GM18520 (cell line): ENCODE data around the gene MTIF3.

Experiments used
- ATAC-seq: cut with Tn5 transposase; IDR thresholded peaks from one replicate; pipeline ENCODE4 v1.9.1; 2021; ENCODE audit not compliant: unreplicated experiment

MTIF3 gene

GRCh38 chr13:27449936-27450828 is at the start of gene MTIF3:
TSS of gene MTIF3 (minus strand) at chr13:27450564. CDS start at chr13:27440448, 10,116 bp downstream.
- peak; percentile 73 for ATAC-seq

- ATAC-seq: no peak
These were observed 47.3 kb upstream of the MTIF3 start for GRCh38 chr13:27497563-27498230.

- no peak for ATAC-seq
These were observed 46.3 kb upstream of the MTIF3 start for GRCh38 chr13:27496536-27497273.

- ATAC-seq: no peak
These were observed 45.6 kb upstream of the MTIF3 start for GRCh38 chr13:27496006-27496405.

- ATAC-seq: no peak
These were observed 45.2 kb upstream of the MTIF3 start for GRCh38 chr13:27495551-27495950.

GRCh38 chr13:27493981-27494380 is 43.6 kb upstream of the MTIF3 start:
- ATAC-seq: no peak

GRCh38 chr13:27489456-27489855 is 39.1 kb upstream of the MTIF3 start:
- ATAC-seq: no peak

DNA sequence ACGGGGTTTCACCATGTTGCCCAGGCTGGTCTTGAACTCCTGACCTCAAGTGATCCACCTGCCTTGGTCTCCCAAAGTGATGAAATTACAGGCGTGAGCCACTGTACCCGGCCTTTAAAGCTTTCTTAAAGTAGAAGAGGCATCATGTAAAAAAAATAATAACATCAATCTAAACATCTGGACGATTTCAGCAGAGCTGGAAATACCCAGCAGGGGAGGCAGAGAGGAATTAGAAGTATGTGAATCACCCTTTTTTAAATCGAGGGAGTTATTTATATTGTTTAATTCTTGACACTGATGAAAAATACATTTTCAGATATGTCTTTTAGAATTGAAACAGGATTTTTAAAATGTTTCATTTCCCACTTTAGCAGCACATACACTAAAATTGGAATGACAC is 37.4 kb upstream of the MTIF3 start:
- ATAC-seq: no peak

GRCh38 chr13:27483421-27483820 is 33.1 kb upstream of the MTIF3 start:
- ATAC-seq: no peak

GRCh38 chr13:27482983-27483382 is 32.6 kb upstream of the MTIF3 start:
- ATAC-seq: peak; percentile 93

GRCh38 chr13:27481766-27482165 is 31.4 kb upstream of the MTIF3 start:
- ATAC-seq: no peak

DNA sequence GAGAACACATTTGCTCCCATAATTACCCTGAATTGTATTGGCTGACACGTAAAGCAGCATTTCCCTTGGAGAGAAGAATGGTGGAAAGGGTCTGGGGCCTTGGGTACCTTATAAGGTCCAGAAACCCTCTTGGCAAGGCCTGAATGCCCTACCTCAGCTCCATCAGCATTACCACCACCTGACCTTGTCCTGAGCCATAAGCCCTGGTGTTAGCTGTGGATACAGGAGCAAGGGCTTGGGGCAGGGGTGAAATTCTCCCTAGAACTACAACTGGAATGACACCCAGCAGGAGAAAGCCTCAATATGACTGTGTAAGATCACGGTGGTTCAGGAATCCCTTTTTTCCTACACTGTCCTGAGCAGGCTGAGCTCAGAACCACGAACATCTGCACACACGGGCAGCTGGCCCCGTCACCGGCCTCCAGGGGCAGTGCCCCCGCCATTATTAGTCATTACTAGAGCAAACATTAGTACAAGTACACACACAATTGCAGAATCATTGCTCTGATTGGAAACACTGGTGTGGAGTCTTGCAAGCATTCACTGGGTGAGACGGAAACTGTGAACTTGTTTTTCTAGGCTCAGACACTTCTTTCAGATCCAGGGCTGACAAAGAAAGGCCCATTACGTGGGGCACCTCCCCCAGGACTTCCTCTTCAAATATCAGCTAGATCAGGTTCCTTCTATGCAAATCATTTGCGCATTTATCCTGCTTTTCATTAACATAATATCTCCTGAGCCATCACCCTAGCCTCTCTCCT is 26.8 kb upstream of the MTIF3 start:
- ATAC-seq: peak; percentile 70

DNA sequence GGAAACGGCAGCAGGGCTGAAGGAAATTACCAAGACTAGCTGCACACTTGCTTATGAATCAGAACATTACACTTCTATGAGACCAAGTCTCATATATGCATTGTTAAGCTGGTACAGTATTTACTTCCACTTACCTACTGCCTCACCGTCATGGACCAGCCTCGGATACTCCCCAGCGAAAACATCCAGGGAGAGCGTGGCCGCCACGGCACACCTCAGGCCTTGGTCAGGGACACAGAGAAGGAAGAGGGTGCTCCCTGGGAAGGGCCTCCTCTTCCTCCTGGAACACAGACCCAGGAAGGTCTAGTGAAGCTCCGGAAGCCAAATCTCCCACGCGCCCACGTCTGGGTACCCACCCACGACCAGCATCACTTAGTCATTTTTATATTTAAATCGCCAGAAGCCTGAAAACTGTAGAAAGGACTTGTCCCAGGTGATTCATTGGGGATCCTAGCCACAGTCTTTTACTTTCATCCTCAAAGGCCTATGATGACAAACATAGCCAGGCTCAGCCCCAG is 24.4 kb upstream of the MTIF3 start:
- ATAC-seq: no peak

DNA sequence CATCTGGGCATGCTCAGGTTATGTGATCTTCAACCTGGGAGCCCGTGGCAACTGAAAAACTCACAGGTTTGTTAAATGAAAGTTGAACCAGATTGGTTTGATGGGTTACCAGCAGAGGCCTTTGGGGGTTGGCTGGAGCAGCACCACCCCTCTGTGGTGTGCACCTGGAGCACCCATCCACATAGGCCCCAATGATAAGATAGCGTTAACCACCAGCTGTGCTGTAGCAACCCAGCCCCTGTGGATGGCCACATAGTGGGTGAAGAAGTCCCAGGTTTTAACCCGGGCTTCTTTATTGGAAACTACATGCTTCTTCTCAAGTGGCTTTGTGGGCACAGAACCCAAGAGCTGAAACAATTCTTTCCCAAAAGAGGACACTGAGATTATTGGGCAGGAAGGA is 22.6 kb upstream of the MTIF3 start:
- no peak for ATAC-seq

DNA sequence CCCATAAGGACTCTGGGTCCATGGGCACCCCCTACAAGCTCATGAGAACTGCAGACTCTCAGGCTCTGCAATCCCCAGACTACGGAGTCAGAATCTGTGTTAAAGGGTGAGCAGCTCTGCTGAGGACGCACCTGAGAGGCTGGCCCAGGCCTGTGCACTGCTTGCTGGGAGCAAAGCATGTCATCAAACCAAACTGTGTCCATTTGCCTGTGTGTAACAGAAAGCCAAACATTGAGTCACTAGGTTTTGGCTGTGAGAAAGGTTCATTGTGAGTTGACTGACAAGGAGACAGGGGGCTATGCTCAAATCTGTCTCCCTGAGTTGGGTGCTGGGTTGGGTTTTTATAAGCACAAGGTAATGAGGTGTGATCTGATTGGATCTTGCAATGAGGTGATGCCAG is 22.1 kb upstream of the MTIF3 start:
- ATAC-seq: no peak

GRCh38 chr13:27470075-27470820 is 19.9 kb upstream of the MTIF3 start:
- no peak for ATAC-seq

GRCh38 chr13:27466513-27466912 is 16.1 kb upstream of the MTIF3 start:
- ATAC-seq: no peak

- ATAC-seq: no peak
These were observed 15.2 kb upstream of the MTIF3 start for GRCh38 chr13:27465611-27466010.

DNA sequence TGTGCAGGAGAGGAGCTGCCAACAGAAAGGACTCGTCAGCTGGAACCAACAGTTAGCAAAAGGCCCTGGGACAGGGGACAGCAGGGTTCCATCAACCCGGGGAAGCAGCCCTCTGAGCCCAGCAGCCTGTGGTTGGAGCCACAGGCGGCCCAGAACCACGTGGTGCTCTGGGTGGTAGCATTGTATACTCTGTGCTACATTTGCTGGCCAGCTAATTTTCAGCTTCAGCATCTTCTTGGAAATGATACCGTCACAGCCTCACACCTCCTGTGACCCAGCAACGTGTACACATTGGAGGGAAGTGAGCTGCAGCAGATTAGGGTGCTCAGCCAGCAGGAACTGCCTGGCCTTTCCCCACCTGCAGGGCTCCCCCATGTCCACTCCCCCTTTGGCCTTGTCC is 13.1 kb upstream of the MTIF3 start:
- ATAC-seq: no peak
